Testis (tissue), 2 donors: Measurements from ENCODE around the gene TMEM169.

Source experiments
- CTCF ChIP-seq, 3 experiments: fragments of 450-650 bp in 2 of 3; fragments of 200-600 bp in 1 of 3; sonication (generic) in 1 of 3; IDR thresholded peaks; one replicate each; pipeline ENCODE4 v1.5.1; 2016 to 2019; ENCODE audit warnings: antibody characterized with exemption in 3 of 3, mild to moderate bottlenecking in 2 of 3, moderate library complexity in 1 of 3
- POLR2A ChIP-seq: fragments of 450-650 bp; IDR thresholded peaks from one replicate; pipeline ENCODE4 v1.6.1; 2017; ENCODE audit warnings: antibody characterized with exemption, mild to moderate bottlenecking, moderate library complexity

- TF ChIP-seq CTCF (IDR thresholded peaks at IDR 0.05) (no peak), POLR2A (no peak)
Measured at GRCh38 chr2:216146573-216146972, 64.9 kb downstream of the TMEM169 start.
